HUES6 (cell line): ENCODE data around the gene SPEM3.

Source experiments
- H3K27ac ChIP-seq: 2 replicates; pipeline ENCODE4 v1.7.0; 2013; ENCODE audit warnings: low read depth, mild to moderate bottlenecking, low read length, inconsistent platforms
- H3K27me3 ChIP-seq: 2 replicates; pipeline ENCODE4 v1.6.1; 2013; ENCODE audit warnings: low read length; ENCODE audit not compliant: control insufficient read depth, insufficient read depth
- H3K36me3 ChIP-seq: 2 replicates; pipeline ENCODE4 v1.6.1; 2013; ENCODE audit warnings: low read length; ENCODE audit not compliant: control insufficient read depth, insufficient read depth
- H3K4me1 ChIP-seq: 2 replicates; pipeline ENCODE4 v1.6.1; 2013; ENCODE audit warnings: low read length; ENCODE audit not compliant: control insufficient read depth, insufficient read depth
- H3K4me3 ChIP-seq: 2 replicates; pipeline ENCODE4 v1.5.1; 2013; ENCODE audit warnings: low read depth, low read length
- H3K9ac ChIP-seq: one replicate; pipeline ENCODE4 v1.6.1; 2013; ENCODE audit warnings: mild to moderate bottlenecking, low read length
- H3K9me3 ChIP-seq: 2 replicates; pipeline ENCODE4 v1.6.1; 2013; ENCODE audit warnings: low read depth, low read length; ENCODE audit not compliant: control insufficient read depth, insufficient read depth

Gene SPEM3

GRCh38 chr17:7391307-7391706 lies 37.4 kb upstream of the SPEM3 start:
- Histone ChIP-seq H3K4me1 (peaks cover 11% of the 10 kb centered on the region; the same call in 1 of the 2 replicates), H3K9ac (no peak overlapping the region), H3K36me3 (peaks cover 52% of the 10 kb centered on the region), H3K27me3 (no peaks in the 10 kb centered on the region), H3K27ac (no peak overlapping the region), H3K4me3 (no peak overlapping the region), H3K9me3 (no peaks in the 10 kb centered on the region)

- Histone ChIP-seq H3K9ac (no peak overlapping the region), H3K36me3 (peaks cover 42% of the 10 kb centered on the region), H3K27ac (no peak overlapping the region), H3K4me1 (peaks cover 11% of the 10 kb centered on the region; the same call in 1 of the 2 replicates), H3K9me3 (no peaks in the 10 kb centered on the region), H3K27me3 (no peaks in the 10 kb centered on the region), H3K4me3 (peak overlapping the region; percentile 66)
These were observed 35.7 kb upstream of the SPEM3 start for GRCh38 chr17:7392696-7393612.

GRCh38 chr17:7393613-7394451 lies 34.8 kb upstream of the SPEM3 start:
- Histone ChIP-seq H3K4me1 (peaks cover 11% of the 10 kb centered on the region; the same call in 1 of the 2 replicates), H3K4me3 (peak overlapping the region; percentile 66), H3K27ac (no peak overlapping the region), H3K27me3 (no peaks in the 10 kb centered on the region), H3K9ac (peak overlapping the region; percentile 40), H3K9me3 (no peaks in the 10 kb centered on the region), H3K36me3 (peaks cover 33% of the 10 kb centered on the region)

- peaks cover 11% of the 10 kb centered on the region; the same call in 1 of the 2 replicates for H3K4me1 ChIP-seq
- no peaks in the 10 kb centered on the region for H3K27me3 ChIP-seq
- no peak within 1 kb of the TSS for H3K27ac ChIP-seq
- no peaks in the 10 kb centered on the region for H3K9me3 ChIP-seq
- H3K4me3 ChIP-seq = peak within 1 kb of the TSS; percentile 66
- H3K9ac ChIP-seq = peak within 1 kb of the TSS; percentile 40
- H3K36me3 ChIP-seq = peaks cover 26% of the 10 kb centered on the region
These were observed 34.0 kb upstream of the SPEM3 start, which contains the start of gene PLSCR3 for GRCh38 chr17:7394452-7395191. TSS of gene PLSCR3 (minus strand) at chr17:7394525. CDS start at chr17:7394110, 415 bp downstream.

- Histone ChIP-seq H3K9ac (no peak overlapping the region), H3K27me3 (no peaks in the 10 kb centered on the region), H3K9me3 (no peaks in the 10 kb centered on the region), H3K4me1 (peaks cover 3% of the 10 kb centered on the region; the same call in 1 of the 2 replicates), H3K27ac (no peak overlapping the region), H3K4me3 (no peak overlapping the region), H3K36me3 (peaks cover 10% of the 10 kb centered on the region; the same call in 1 of the 2 replicates)
These were observed 32.5 kb upstream of the SPEM3 start for GRCh38 chr17:7396147-7396546.

GRCh38 chr17:7398612-7399011 lies 30.0 kb upstream of the SPEM3 start:
- Histone ChIP-seq H3K9me3 (no peaks in the 10 kb centered on the region), H3K36me3 (peaks cover 2% of the 10 kb centered on the region; the same call in 1 of the 2 replicates), H3K4me3 (no peak overlapping the region), H3K9ac (no peak overlapping the region), H3K27me3 (no peaks in the 10 kb centered on the region), H3K27ac (no peak overlapping the region), H3K4me1 (peaks cover 6% of the 10 kb centered on the region)

- Histone ChIP-seq H3K9ac (peak overlapping the region; percentile 46), H3K9me3 (no peaks in the 10 kb centered on the region), H3K27ac (peak overlapping the region; percentile 29; the same call in 1 of the 2 replicates), H3K36me3 (peaks cover 2% of the 10 kb centered on the region; the same call in 1 of the 2 replicates), H3K4me3 (peak overlapping the region; percentile 75), H3K27me3 (no peaks in the 10 kb centered on the region), H3K4me1 (peaks cover 19% of the 10 kb centered on the region)
These were observed 25.5 kb upstream of the SPEM3 start for GRCh38 chr17:7403043-7403726.

GRCh38 chr17:7403727-7403976 lies 25.0 kb upstream of the SPEM3 start:
- peaks cover 2% of the 10 kb centered on the region; the same call in 1 of the 2 replicates for H3K27me3 ChIP-seq
- H3K36me3 ChIP-seq = peaks cover 5% of the 10 kb centered on the region
- peak overlapping the region; percentile 75 for H3K4me3 ChIP-seq
- H3K9ac ChIP-seq = peak overlapping the region; percentile 46
- no peaks in the 10 kb centered on the region for H3K9me3 ChIP-seq
- peak overlapping the region; percentile 29; the same call in 1 of the 2 replicates for H3K27ac ChIP-seq
- peaks cover 21% of the 10 kb centered on the region for H3K4me1 ChIP-seq

GRCh38 chr17:7403977-7404736 lies 24.5 kb upstream of the SPEM3 start, which contains the start of gene TMEM256:
TSS of gene TMEM256 (minus strand) at chr17:7404097. CDS start at chr17:7404084, 13 bp downstream.
- Histone ChIP-seq H3K36me3 (peaks cover 11% of the 10 kb centered on the region), H3K9ac (peak within 1 kb of the TSS; percentile 46), H3K4me1 (peaks cover 21% of the 10 kb centered on the region), H3K27ac (peak within 1 kb of the TSS; percentile 50; the same call in 1 of the 2 replicates), H3K9me3 (no peaks in the 10 kb centered on the region), H3K4me3 (peak within 1 kb of the TSS; percentile 75), H3K27me3 (peaks cover 4% of the 10 kb centered on the region; the same call in 1 of the 2 replicates)
